ENCODE data around the gene HPCAL1.

- TF ChIP-seq CTCF (conservative IDR thresholded peaks at IDR 0.05; ENCODE audit: low read depth, low read length) (no peak), EZH2 (IDR thresholded peaks at IDR 0.05; ENCODE audit: low read length, unreplicated experiment) (no peak)
These were observed 694 bp upstream of the HPCAL1 start for GRCh38 chr2:10301941-10302478.
